Measurements from ENCODE around the gene TK2. TPM values are rescaled to one million over a fixed set of nuclear protein-coding genes. Genes with fewer than 3 reads are reported as not detected.

Gene TK2
- total RNA-seq, 3 donors from 2014 or later, result 14.4 to 29.4 (median 17.8) TPM

GRCh38 chr16:66543541-66543940, 6.4 kb downstream of the TK2 start:
- no peak for DNase-seq
- ATAC-seq, result no peak
- Histone ChIP-seq H3K9me3 (no peaks in the 10 kb centered on the region), H3K4me1 (ENCODE audit: low read depth) (peaks cover 1% of the 10 kb centered on the region), H3K4me3 (no peak overlapping the region), H3K36me3 (ENCODE audit: low read depth) (no peaks in the 10 kb centered on the region)
- TF ChIP-seq CTCF (IDR thresholded peaks at IDR 0.05), result no peak
- intact Hi-C loops (cut with DNase I, micrococcal nuclease), result no loop called here

DNA sequence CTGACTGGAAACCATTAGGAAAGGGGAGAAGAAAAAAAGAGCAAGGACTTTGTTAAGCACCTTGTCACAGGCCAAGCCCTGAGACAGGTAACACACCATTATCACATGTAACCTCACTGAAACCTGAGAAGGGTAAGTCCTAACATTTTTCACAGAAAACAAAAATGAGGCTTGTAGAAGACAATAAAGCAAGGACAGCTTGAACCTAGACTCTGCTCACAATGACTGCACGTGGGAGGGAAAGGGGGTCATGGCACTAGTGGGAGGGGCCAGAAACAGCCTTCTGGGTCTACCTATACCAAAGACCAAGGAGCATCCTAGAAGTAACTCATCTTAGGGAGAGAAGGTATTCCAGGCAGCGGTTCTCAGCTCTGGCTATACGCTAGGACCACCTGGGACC, 7.5 kb downstream of the TK2 start:
- no peak for ATAC-seq
- Histone ChIP-seq H3K4me1 (ENCODE audit: low read depth) (no peaks in the 10 kb centered on the region), H3K9me3 (no peaks in the 10 kb centered on the region), H3K36me3 (ENCODE audit: low read depth) (no peaks in the 10 kb centered on the region), H3K4me3 (no peak overlapping the region)
- no peak for TF ChIP-seq CTCF (IDR thresholded peaks at IDR 0.05)
- intact Hi-C loops (cut with DNase I, micrococcal nuclease), result no loop called here
- DNase-seq, result no peak

DNA sequence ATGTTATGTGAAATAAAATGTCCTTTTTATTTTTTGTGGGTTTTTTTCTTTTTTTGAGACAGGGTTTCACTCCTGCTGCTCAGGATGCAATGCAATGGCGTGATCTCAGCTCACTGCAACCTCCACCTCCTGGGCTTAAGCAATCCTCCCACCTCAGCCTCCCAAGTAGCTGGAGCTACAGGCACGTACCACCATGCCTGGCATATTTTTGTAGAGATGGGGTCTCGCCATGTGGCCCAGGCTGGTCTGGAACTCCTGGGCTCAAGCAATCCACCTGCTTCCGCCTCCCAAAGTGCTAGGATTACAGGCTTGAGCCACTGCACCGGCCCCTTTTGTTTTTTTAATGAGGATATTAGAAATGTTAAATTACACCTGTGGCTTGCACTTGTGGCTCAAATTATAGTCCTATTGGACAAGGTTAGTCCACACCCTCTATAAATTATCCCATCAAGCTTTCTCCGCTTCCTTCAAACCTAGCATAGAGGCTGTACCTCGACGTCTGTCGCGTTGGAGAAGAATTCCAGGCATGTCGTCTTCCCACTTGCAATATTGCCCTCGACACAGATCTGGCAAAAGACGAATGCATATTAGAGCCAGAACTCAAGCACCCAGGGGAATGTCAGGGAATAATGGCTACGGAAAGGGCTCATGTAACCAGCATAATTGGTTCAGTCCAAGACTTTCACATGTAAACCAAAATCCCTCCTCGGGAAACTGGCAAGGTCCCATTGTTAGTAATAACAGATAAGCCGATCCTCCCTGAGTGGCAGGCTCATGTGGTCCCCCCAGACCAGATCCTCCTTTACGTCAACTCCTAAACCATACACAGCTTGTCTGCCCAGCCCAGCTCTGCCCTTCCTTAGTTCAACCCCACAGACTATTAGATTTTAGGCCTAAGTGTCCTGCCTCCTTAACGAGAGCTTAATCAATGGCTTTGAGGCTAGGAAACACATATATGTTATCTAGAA, 8.2 kb downstream of the TK2 start:
- intact Hi-C loops (cut with DNase I, micrococcal nuclease), result no loop called here
- no peaks in the 10 kb centered on the region for H3K4me1 ChIP-seq (ENCODE audit: low read depth)
- no peak for TF ChIP-seq CTCF (IDR thresholded peaks at IDR 0.05)
- H3K4me3 ChIP-seq, result no peak overlapping the region
- ATAC-seq, result no peak
- no peaks in the 10 kb centered on the region for H3K9me3 ChIP-seq
- no peak for DNase-seq
- no peaks in the 10 kb centered on the region for H3K36me3 ChIP-seq (ENCODE audit: low read depth)

- H3K4me1 ChIP-seq (ENCODE audit: low read depth), result no peaks in the 10 kb centered on the region
- TF ChIP-seq CTCF (IDR thresholded peaks at IDR 0.05), result no peak
- no peak overlapping the region for H3K4me3 ChIP-seq
- no peaks in the 10 kb centered on the region for H3K36me3 ChIP-seq (ENCODE audit: low read depth)
- ATAC-seq, result peak; percentile 49
- DNase-seq, result no peak
- no peaks in the 10 kb centered on the region for H3K9me3 ChIP-seq
- intact Hi-C loops (cut with DNase I, micrococcal nuclease), result no loop called here
These were observed 10.1 kb downstream of the TK2 start for GRCh38 chr16:66539623-66540469.

- H3K4me1 ChIP-seq (ENCODE audit: low read depth), result no peaks in the 10 kb centered on the region
- DNase-seq (no peak), ATAC-seq (peak; percentile 50)
- intact Hi-C loops (cut with DNase I, micrococcal nuclease), result no loop called here
- TF ChIP-seq CTCF (IDR thresholded peaks at IDR 0.05), result no peak
- H3K4me3 ChIP-seq, result no peak overlapping the region
- H3K36me3 ChIP-seq (ENCODE audit: low read depth), result no peaks in the 10 kb centered on the region
- no peaks in the 10 kb centered on the region for H3K9me3 ChIP-seq
These were observed 11.0 kb downstream of the TK2 start for GRCh38 chr16:66538910-66539309.
